NCI-H82 treated with DMSO at 0.1 percent for 48 hours (cell line): ENCODE results near the gene SP140L.
"Not testable (repeated sequence)": the region's sequence is repeated elsewhere in the genome, so short reads cannot be mapped to it uniquely, and the experiment has no call there.

Source experiments
- DNase-seq: peaks from one replicate; lab custom pipeline; 2025; ENCODE audit not compliant: unreplicated experiment; lab: John Stamatoyannopoulos, UW

SP140L gene

DNA sequence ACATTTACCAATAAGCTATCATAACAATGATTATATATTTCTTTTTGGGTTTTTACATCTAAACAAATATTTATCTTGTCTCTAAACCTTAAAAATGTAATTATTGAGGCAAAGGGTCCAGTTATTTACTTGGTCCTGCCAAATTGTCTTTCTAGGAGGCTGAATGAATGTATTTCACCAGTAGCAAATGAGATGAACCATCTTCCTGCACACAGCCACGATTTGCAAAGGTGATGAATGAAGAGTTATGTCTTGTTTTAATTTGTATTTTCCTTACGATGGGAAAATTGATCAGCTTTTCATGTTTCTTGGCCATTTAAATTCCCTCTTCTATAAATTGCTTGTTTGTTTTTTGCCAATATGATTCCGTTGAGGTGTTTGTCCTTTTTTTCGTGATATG lies 90.4 kb downstream of the SP140L start:
- DNase-seq: no peak

DNA sequence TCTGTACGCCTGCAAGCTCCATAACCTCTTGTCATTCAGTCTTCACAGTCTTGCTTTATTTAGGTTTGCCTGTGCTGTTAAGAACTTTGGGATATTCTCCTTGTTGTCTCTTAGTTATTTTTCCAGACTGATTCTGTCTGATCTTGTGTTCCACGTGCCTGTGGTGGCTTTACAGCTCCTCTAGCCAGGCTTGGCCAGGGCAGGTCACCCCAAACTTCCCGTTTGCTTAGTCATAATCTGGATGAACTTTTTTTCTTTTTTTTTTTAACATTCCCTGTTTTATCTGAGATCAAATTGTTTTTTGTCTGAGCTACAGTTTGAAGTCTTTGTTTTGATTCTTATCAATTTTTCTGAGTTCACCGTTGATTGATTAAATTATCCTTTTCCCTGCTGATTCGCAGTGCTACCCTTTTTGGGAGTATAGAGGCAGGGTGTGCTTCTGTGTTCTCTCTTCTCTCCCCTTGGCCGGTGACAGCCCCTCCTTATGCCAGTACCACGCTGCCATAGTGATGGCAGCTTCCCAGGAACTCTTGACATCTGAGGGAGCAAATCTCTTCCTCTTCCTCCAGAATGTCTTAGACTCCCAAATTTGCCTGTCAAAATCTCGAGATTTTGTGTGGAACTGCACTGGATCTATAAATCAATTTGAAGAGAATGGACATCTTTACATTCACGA lies 91.5 kb downstream of the SP140L start:
- no peak for DNase-seq

DNA sequence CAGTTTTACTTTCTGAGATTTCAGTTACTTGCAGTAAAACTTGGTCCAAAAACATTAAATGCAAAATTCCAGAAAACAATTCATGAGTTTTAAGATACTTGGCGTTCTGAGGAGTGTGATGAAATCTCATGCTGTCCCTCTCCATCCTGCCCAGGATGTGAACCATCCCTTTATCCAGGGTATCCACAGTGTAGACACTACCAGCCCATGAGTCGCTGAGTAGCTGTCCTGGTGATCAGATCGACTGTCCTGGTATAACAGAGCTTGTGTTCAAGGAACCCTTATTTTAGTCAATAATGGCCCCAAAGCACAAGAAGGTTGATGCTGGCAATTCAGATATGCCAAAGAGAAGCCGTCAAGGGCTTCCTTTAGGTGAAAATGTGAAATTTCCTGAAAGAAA lies 92.2 kb downstream of the SP140L start:
- DNase-seq: no peak

DNA sequence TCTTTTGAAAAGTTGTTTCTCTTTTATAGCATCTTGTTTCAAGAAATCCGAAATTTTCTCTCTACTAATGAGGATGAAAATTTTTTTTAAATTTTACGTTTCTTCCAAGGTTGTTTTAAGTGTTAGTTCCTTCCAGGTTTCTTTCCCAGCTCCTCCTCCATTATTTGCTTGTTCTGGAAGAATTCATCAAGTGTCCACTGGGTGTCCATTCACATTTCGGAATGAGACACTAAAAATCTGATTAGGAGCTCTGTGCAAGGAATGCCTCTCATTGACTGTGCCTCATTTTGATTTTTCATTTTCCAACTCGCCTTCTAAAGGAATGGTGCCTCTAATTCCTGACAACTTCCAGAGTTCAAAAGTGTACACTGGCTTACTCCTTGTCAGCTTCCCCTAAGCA lies 95.2 kb downstream of the SP140L start:
- no peak for DNase-seq

DNA sequence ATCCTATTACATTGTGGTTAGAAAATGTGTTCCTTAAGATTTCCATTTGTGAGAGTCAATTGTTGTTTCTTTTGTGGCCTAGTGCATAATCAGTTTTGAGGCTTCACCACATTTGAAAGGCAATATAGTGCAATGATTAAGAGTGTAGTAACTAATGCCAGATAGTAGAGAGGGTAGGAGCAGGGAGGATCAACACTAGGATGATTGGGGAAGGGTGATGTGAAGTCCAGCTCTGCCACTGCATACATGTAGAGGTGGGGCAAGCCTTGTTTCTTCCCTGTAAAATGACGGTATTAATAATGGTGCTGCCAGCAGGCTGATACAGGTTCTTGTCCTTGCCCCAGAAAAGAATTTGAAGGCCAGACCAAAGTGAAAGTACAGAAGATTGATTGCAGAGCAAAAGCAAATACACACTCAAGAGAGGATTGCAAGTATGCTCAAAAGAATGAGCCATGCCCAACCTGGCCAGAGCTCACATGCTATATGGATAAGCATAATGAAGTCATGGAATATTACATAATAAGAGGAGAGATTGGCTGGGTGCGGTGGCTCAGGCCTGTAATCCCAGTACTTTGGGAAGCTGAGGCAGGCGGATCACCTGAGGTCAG lies 97.0 kb downstream of the SP140L start:
- DNase-seq: no peak

DNA sequence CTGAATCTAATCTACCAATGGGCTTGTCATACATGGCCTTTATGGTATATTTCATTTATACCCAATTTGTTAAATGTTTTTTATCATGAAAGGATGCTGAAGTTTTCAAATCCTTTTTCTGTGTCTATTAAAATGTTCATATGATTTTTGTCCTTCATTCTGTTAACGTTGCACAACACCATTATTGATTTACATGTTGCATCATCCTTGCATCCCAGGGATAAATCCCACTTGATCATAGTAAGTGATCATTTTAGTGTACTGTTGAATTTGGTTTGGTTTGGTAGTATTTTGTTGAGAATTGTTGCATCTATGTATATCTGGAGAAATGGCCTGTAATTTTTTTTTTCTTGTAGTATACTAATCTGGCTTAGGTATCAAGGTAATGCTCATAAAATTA lies 98.4 kb downstream of the SP140L start:
- DNase-seq: no peak

DNA sequence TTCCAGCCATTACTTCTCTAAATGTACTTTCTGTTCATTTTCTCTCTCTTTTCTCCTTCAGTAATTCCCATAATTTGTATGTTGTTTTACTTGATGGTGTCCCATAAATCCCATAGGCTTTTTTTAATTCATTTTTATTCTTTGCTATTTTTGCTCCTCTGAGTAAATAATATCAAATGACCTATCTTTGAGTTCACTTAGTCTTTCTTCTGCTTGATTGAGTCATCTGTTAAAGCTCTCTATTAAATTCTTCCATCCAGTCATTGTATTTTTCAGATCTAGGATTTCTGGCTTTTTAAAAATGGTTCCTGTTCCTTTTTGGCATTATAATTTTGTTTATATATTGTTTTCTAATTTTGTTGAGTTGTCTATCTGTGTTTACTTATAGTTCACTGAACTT lies 102.5 kb downstream of the SP140L start:
- DNase-seq: no peak

DNA sequence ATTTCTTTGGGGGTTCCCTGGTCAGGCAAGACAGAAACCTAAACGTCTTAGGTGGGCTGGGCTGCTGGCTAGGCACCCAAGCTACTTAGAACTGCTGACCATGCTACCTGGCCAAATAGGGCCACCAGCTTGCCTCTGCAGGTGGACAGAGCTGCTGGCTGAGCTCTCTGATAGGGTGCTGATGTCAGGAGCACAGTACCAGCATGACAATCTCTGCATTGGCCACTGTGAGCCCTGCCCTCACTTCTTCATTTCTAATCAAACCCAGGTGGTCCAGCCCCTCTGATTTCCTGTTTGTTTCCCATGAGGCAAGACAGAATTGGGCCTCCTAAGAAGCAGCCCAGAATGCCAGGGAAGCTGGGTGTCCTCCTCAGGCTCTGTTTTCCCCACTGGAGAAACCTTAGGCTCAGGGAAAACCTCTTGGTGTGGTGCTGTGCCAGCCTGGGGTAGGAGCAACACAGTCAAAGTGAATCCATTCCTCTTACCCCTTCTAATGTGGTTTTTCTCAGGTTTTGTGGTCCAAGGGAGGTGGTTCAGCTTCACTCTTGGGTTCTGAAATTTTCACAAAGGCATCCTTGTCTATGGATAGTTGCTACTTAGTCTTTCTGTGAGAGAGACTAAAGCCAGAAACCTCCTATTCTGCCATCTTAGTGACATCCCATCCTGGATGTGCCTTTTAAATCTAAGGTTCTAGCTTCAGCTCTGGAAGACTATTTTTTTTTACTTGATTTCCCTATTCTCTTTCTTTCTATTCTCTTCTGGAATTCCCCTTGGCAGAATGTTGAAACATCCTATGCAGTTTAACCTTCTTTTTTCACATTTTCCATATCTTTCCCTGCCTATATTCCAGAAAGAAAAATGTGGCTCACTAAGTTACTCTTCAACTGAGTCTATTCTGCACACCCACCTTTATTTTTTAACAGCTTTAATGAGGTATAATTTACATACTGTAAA lies 104.2 kb downstream of the SP140L start:
- DNase-seq: no peak

DNA sequence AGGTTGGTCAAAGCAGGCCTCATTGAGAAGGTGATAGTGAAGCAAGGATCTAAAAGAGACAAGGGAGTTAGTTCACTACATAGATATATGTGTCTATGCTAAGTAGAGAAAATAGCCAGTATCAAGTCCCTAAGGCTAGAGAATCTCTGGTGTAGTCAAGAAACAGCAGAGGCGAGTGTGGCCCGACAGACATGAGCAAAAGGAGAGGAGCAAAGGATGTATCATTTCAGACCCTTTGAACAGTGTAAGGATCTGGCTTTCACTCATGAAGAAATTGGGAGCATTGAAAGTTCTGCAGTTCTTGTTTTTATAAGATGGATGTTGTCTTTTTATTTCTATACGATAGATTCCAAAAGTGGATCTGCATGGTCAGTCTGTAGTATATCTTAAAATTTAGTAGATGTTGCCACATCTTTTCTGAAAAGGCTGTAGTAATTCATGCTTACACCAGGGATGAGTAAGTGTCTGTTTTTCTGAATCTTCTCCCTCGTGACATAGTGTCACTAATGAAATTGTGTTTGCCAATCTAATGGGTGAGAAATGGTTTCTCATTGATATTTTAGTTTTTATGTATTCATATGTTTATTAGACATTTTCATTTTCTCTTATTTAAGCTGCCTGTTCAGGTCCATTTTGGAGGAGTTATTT lies 107.8 kb downstream of the SP140L start:
- DNase-seq: no peak

DNA sequence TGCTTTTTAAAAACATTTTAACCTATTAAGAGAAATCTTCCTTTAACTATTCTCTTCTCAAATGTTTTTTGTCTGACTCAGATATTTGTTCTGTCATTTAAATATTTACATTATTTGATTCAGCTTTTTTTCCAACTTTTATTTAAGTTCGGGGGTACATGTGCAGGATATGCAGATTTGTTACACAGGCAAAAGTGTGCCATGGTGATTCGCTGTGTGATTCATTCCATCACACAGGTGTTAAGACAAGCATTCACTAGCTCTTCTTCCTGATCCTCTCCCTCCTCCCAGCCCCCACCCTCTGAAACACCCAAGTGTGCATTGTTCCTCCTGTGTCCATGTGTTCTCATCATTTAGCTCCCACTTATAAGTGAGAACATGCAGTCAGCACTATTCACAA lies 108.4 kb downstream of the SP140L start:
- no peak for DNase-seq

DNA sequence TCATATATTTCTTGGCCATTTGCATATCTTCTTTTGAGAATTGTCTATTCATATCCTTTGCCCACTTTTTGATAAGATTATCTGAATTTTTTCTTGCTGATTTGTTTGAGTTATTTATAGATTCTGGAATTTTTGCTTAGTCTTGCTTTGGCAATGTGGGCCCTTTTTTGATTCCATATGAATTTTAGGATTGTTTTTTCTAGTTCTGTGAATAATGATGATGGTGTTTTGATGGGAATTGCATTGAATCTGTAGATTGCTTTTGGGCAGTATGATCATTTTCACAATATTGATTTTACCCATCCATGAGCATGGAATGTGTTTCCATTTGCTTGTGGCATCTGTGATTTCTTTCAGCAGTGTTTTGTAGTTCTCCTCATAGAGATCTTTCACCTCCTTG lies 112.1 kb downstream of the SP140L start:
- DNase-seq: not testable (repeated sequence)

DNA sequence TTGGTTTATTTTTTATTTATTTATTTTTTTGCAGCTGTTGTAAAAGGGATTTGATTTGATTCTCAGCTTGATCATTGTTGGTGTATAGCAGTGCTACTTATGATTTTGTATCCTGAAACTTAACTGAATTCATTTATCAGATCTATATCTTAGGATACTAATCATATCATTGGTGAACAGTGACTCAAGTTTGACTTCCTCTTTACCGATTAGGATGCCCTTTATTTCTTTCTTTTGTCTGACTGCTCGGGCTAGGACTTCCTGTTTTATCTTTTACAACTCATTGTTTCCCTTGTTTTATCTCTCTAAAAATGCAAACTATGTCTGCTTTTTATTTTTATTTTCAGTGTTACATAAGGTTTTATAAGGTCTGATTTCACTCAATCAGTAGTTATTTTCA lies 112.6 kb downstream of the SP140L start:
- no peak for DNase-seq

DNA sequence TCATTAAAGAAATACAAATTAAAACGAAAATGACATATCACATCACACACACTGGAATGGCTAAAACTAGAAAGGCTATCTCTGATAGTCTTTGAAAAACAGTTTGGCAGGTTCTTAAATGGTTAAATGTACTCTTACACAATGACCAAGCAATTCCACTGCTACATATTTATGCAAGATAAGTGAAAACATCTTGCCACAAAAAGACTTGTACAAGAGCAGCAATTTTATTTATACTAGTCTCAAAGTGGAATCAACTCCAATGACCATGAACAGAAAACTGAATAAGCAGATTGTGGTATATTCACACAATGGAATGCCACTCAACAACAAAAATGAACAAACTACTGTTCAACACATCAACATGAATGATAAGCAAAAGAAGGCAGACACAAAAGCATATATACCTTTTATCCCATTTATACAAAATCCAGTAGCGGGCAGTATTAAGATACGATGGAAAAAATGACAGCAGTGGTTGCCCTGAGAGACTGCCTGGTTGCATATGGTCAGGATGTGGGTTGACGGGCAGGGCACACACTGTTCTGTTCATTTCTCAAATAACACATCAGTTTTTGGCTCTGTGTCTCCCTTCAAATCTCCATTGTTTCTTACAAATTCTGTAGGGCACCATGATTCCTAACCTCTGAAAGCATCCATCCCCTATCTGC lies 114.4 kb downstream of the SP140L start:
- DNase-seq: no peak

DNA sequence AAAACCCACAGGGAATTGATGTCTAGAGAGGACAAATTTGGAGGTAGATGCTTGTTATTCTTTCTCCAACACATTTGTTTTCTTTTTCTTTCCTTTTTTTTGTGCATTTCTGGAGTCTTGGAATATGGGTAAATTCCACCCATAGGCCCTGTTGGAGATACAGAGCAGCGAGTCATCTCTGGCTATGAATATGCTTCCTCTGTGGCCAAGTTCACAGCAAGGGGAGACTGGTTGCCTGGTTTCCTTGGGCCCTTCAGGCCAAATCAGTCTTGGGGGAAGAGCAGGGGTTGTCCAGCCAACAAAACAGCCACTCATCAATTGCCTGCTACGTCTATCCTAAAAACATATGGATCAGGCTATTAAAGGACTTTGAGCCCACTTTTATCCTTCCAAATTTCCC lies 116.5 kb downstream of the SP140L start:
- DNase-seq: no peak

DNA sequence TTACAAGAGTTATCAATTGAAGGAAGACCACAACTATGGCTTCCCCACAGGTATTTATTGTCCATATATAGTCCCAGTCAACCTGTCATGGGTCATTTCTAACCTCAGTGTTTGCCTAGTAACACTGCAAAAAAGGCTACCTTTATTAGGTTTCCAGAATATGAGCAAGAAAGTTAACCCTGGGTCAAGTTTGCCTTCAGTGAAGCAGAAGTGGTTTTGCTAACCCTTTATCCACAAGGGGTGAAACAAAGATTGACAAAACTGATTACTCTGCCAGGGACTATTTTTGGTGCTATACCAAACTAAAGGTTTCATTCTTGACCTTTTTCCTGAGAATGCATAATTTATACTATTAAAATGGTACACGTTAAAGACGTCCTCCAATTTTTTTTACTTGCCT lies 117.8 kb downstream of the SP140L start:
- no peak for DNase-seq

DNA sequence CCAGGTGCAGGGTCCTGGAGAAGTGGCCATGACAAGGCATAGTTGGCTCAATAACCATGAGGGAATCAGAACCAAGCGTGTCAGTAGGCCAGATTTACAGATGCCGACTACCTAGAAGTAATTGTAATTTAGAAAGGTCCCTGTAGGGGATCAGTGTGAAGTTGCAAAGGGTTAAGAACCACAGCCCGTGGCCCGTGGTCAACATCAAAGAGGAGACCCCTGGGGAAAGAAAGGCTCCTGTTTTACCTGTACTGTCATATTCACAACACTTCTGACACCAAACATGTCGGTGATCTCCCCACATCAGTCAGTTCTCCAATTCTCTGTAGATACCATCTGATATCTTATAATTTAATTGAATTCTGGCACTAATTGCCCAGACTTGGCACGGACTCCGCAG lies 120.0 kb downstream of the SP140L start:
- DNase-seq: no peak

DNA sequence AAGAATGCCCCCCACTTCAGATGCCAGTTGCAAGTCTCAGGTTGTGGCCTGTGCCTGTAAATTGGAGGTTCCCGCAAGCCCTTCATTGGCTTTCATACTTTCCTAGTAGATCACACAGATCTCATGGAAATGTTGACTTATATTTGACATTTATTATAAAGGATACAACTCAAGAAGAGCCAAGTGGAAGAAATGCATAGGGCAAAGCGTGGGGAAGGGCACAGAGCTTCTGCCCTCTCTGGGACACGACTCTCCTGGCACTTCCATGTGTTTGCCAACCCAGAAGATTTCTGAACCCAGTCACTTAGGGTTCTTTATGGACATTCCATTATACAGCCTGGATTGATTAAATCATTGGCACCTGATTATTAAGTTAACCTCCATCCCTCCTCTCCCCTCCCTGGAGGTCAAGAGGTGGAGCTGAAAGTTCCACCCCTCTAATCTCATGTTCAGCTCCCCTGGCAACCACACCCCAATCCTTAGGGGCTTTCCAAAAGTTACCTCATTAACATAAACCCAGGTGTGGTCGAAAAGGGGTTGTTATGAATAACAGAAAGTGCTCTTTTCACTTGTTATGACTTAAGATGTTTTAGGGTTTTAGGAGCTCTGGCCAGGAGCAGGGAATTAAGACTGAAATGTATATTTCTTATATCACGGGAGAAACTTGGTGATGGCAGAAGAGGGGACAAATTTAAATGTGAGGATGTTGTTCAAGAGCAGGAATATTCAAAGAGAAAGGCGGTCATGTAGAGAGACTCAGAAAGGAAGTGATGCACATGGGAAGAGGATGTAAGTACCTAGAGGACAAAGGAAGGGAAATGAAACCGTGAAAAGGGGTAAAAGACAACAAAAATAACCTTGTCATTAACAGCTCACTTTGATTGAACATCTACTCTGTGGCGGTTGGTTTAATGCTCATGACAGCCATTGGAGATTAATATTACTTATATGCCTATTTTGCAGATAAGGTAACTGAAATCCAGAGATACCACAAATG lies 120.8 kb downstream of the SP140L start:
- no peak for DNase-seq

DNA sequence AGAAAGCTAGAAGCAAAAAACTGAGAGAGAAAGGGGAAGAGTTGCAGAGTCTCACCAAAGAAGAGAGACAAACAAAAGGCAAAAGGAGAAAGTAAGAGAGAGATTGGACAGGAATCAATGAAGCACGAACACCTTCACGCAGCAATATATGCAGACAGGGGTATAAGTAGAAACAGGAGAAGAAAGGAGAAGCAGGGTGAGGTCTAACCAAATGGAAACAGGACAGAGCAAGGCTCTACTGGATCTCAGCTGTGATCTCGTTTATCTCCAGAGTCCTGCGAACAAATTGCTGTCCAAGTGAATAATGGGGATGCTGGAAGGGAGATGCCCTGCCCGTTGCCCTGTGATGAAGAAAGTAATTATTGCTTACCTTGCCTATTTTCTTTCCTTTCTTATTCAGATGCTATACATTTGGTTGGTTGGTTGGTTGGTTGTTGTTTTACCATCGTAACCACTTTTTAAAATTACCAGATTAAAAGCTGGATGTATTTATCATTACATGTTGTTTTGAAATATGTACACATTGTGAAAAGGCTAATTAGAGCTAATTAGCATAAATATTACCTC lies 123.0 kb downstream of the SP140L start:
- DNase-seq: no peak

DNA sequence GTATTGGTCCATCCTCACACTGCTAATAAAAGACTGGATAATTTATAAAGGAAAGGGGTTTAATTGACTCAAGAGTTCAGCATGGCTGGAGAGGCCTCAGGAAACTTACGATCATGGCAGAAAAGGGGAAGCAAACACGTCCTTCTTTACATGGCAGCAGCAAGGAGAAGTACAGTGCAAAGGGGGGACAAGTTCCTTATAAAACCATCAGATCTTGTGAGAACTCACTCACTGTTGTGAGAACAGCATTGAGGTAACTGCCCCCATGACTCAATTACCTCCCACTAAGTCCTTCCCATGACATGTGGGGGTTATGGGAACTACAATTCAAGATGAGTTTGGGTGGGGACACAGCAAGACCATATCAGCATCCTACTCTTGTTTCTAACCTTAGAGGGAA lies 126.0 kb downstream of the SP140L start:
- DNase-seq: no peak
